Measurements from ENCODE around the gene RPIA.

Gene RPIA

DNA sequence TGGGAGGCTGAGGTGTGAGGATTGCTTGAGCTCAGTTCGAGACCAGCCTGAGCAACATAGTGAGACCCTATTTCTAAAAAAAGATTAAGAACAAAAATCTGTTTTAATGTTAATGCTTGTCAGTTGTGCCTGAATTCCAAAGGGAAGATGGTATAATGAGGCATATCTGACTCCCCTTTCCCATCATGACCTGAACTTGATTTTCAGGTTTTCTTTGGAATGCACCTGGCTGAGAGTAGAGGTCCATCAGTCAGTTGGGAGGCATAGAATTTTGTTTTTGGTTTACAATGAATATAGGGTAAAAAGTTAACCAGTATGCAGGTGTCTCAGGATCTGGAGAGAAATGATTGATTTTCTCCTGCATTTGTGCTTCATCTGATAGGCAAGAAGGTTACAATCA is 20.4 kb downstream of the RPIA start:
- H3K4me3 ChIP-seq (ENCODE audit: low read length), result no peak overlapping the region
- DNase-seq (ENCODE audit: low read depth), result no peak
- TF ChIP-seq, protein P1, sequence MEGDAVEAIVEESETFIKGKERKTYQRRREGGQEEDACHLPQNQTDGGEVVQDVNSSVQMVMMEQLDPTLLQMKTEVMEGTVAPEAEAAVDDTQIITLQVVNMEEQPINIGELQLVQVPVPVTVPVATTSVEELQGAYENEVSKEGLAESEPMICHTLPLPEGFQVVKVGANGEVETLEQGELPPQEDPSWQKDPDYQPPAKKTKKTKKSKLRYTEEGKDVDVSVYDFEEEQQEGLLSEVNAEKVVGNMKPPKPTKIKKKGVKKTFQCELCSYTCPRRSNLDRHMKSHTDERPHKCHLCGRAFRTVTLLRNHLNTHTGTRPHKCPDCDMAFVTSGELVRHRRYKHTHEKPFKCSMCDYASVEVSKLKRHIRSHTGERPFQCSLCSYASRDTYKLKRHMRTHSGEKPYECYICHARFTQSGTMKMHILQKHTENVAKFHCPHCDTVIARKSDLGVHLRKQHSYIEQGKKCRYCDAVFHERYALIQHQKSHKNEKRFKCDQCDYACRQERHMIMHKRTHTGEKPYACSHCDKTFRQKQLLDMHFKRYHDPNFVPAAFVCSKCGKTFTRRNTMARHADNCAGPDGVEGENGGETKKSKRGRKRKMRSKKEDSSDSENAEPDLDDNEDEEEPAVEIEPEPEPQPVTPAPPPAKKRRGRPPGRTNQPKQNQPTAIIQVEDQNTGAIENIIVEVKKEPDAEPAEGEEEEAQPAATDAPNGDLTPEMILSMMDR (conservative IDR thresholded peaks at IDR 0.05; ENCODE audit: low read depth, low read length), result no peak

DNA sequence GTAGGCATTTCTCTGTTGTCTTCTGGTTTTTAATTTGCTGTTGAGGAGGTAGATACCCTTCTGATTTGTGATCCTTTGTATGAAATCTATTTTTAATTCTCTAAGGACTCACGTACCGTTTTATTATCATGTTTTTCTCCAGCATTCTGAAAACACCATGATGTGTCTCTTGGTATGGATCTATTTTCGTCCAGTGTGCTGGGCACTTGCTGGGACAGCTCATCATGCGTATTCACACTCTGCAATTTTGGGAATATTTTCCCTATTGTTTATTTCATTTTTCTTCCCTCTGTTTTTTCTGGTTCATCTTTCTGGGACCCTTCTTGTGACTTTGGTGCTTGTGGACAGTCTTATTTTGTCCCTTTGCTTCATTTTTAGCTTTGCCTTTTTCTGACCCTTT is 21.9 kb downstream of the RPIA start:
- no peak for DNase-seq (ENCODE audit: low read depth)
- TF ChIP-seq, protein P1 (conservative IDR thresholded peaks at IDR 0.05; ENCODE audit: low read depth, low read length), result no peak
- H3K4me3 ChIP-seq (ENCODE audit: low read length), result no peak overlapping the region

DNA sequence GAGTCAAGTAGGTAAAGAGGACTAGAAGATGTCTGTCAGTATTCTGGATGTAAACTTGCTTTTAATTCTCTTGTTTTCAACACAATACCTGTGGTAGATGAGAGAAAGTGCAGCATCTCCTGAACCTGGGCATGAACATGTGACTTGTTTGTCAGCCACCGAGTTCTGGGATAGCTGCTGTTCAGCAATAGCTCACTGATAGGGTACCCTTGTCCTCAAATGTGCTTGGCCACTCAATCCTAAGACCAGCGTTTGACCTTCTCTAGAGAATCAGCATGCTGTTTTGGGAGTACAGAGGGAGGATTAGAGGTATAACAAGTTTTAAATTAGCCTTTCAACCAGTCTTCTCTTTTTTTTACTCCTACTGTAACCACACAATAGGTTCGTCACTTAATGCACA is 23.2 kb downstream of the RPIA start:
- H3K4me3 ChIP-seq (ENCODE audit: low read length), result no peak overlapping the region
- no peak for DNase-seq (ENCODE audit: low read depth)
- TF ChIP-seq, protein P1 (conservative IDR thresholded peaks at IDR 0.05; ENCODE audit: low read depth, low read length), result no peak

DNA sequence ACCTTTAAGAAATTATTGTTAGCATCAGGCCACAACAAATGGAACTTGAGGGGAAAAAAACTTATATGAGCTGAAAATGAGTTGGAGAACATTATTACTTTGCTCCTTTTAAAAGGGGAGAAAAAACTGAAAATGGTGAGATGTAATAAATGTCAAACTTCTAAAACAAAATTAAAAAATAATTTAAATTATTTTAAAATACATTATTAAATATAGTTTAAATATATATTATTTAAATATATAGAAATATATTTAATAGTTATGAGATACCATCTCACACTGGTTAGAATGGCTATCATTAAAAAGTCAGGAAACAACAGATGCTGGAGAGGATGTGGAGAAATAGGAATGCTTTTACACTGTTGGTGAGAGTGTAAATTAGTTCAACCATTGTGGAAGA is 28.9 kb downstream of the RPIA start:
- TF ChIP-seq, protein P1 (conservative IDR thresholded peaks at IDR 0.05; ENCODE audit: low read depth, low read length), result no peak
- DNase-seq (ENCODE audit: low read depth), result no peak
- no peak overlapping the region for H3K4me3 ChIP-seq (ENCODE audit: low read length)

DNA sequence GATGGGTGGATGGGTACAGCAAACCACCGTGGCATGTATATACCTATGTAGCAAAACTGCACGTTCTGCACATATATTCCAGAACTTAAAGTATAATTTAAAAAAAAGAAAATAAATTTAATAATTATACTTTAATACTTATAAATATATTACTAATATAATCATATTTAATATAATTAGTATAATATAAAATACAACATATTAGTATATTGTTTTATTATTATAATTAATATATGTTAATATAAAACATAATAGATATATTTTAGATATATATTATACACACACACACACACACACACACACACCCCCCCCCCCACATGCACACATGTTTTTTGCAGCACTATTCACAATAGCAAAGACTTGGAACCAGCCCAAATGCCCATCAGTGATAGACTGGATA is 29.8 kb downstream of the RPIA start:
- TF ChIP-seq, protein P1 (conservative IDR thresholded peaks at IDR 0.05; ENCODE audit: low read depth, low read length), result no peak
- no peak for DNase-seq (ENCODE audit: low read depth)
- H3K4me3 ChIP-seq (ENCODE audit: low read length), result no peak overlapping the region

DNA sequence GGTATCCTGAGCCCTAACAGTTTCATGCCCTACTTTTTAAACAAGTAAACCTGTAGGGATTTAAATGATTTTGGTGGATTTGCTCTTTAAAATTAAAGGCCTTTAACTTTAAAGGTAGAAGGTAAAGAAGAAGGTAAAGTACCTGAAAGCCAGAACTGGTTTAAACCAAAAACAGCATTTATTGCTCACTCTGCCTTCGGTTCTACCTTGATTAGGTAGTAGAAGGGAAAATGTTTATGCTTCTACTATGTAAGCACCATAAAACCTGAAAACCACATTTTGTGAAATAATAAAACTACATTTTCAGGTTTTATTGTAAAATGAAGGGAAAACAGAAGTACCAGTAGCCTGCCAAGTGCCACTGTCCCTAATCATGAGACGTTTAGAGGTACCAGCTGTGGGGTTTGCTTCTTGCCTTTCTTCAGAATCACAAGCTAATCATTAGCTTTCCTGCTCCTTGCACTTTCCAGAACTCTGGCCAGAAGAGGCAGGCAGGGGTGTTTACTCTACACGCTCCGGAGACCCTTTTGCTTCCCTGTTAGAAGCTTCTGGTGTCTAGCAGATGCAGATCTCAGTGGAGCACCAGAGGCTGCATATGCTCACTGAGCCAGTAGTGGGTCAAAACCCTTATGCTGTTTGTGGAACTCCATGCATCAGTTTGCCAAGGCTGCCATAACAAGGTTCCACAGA is 33.3 kb downstream of the RPIA start:
- no peak for DNase-seq (ENCODE audit: low read depth)
- TF ChIP-seq, protein P1 (conservative IDR thresholded peaks at IDR 0.05; ENCODE audit: low read depth, low read length), result no peak
- H3K4me3 ChIP-seq (ENCODE audit: low read length), result no peak overlapping the region

DNA sequence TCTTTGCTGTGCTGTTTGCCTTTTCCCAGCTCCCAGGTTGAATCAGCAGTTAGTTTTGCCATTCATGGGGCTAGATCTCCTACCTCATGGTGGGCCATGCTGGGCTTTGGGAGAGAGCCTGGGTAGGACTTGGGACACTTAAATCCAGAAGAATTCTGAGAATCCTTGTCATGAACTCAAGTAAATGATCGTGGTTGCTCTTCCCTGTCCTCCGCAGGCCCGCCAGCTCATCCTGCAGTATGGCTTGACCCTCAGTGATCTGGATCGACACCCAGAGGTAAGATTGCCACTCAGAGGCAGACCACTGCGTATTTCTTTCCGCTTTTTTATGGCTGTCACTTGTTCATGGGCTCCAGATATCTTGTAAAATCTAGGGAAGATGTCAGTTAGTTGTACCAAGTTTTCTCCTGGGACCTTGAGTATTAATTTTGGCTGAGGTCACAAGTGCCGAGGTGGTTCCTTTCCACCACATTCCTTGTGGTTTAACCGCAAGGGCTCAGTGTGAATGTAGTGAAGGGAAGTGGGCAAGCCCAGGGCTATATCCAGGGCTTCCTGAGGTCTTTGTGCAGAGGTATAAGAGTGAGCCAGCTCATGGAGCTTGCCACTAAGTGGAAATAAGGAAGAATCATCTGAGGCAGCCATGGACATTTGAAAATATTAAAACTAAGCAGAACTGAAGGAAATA is 37.7 kb downstream of the RPIA start:
- no peak overlapping the region for H3K4me3 ChIP-seq (ENCODE audit: low read length)
- DNase-seq (ENCODE audit: low read depth), result no peak
- TF ChIP-seq, protein P1 (conservative IDR thresholded peaks at IDR 0.05; ENCODE audit: low read depth, low read length), result no peak
